Naive thymus-derived CD8-positive, alpha-beta T cell (primary cell): ENCODE data around the gene PRR15L. TPM values are rescaled to one million over a fixed set of nuclear protein-coding genes. Genes with fewer than 3 reads are reported as not detected.
"Not testable (repeated sequence)": the region's sequence is repeated elsewhere in the genome, so short reads cannot be mapped to it uniquely, and the experiment has no call there.

Source experiments
- ATAC-seq, 2 donors: fragments of 150-1000 bp; cut with Tn5 transposase in 1 of 2; sonication (Bioruptor Pico), chemical (Tn5 transposase) in 1 of 2; 1 replicate in 1 of 2; 2 replicates in 1 of 2; pipeline ENCODE4 v1.10.0; 2021; ENCODE audit warnings: mild to moderate bottlenecking in 2 of 2, moderate library complexity in 2 of 2
- POLR2A ChIA-PET: fragments of 350-600 bp; sonication (Branson Sonifier 250); formaldehyde crosslinking; loops from one replicate; lab custom pipeline; 2021; ENCODE audit warnings: antibody characterized with exemption; lab: Charles Lee
- DNase-seq, 10 donors: peaks; one replicate each; pipeline versions ENCODE4 v3.0.0 to v3.0.0-alpha.2; 2020 to 2022
- H3K27ac Mint-ChIP-seq, 10 donors: one replicate each; pipeline ENCODE4 v1.8.0; 2020 to 2022; ENCODE audit warnings: mild to moderate bottlenecking in 10 of 10, mixed read lengths in 10 of 10, moderate library complexity in 4 of 10, inconsistent platforms in 1 of 10
- H3K27me3 Mint-ChIP-seq, 5 donors: one replicate each; pipeline ENCODE4 v1.8.0; 2021 to 2022; ENCODE audit warnings: mixed read lengths in 5 of 5
- H3K36me3 Mint-ChIP-seq, 3 donors: one replicate each; pipeline ENCODE4 v1.8.0; 2020 to 2022; ENCODE audit warnings: mixed read lengths in 3 of 3, mild to moderate bottlenecking in 2 of 3, inconsistent platforms in 1 of 3
- H3K4me1 Mint-ChIP-seq, 4 donors: one replicate each; pipeline ENCODE4 v1.8.0; 2021 to 2022; ENCODE audit warnings: mixed read lengths in 4 of 4
- H3K4me3 Mint-ChIP-seq, 10 donors: one replicate each; pipeline ENCODE4 v1.8.0; 2020 to 2022; ENCODE audit warnings: mild to moderate bottlenecking in 10 of 10, mixed read lengths in 10 of 10, moderate library complexity in 6 of 10, inconsistent platforms in 1 of 10
- H3K9me3 Mint-ChIP-seq, 9 donors: one replicate each; pipeline ENCODE4 v1.8.0; 2020 to 2022; ENCODE audit warnings: mixed read lengths in 9 of 9, mild to moderate bottlenecking in 3 of 9, inconsistent platforms in 1 of 9, moderate library complexity in 1 of 9
- polyA plus RNA-seq, 3 donors: library from polyadenylated mRNA; unstranded; fragments of 300-500 nt; fragmentation: Illumina TruSeq; gene quantifications; one replicate each; pipeline ENCODE4 v1.2.3, GENCODE V29; 2021
- total RNA-seq, 8 experiments: library from RNA in 2 of 8; stranded (reverse) in 2 of 8; gene quantifications; one replicate each; pipeline ENCODE4 v1.2.3 and lab custom pipeline; 2021 to 2026

The PRR15L gene
- total and polyA plus RNA-seq, 5 experiments from 2014 or later, result 0.14 to 0.36 (median 0.16) TPM; not detected in 2

DNA sequence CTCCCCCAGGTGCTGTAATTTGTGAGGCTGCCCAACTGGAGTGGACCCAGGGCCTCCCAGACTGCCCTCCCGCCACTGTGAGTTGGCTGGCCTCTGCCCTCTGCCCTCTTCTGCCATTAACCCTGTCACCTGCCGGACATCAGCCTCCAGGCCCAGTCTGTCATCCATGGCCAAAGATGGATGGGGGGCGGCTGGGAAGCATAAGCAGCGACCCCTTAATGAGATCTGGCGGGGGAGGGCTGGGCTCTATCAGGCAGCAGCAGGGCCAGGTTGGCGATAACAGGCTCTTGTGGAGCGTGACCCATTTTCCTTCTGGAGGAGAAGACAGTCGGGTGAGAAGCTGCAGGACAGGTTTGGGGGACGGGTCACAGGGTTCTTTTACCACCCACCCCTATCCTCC is 38.5 kb upstream of the PRR15L start:
- Mint-ChIP-seq H3K4me3 (no peak overlapping the region), H3K4me1 (peaks cover 0 to 8% (median 6%) of the 10 kb centered on the region in 4 donors), H3K36me3 (no peaks in the 10 kb centered on the region), H3K9me3 (no peaks in the 10 kb centered on the region), H3K27ac (no peak overlapping the region), H3K27me3 (peaks cover 0 to 5% (median 0%) of the 10 kb centered on the region in 5 donors)
- POLR2A ChIA-PET, result interaction anchor here (0.7 kb wide), 1 partner anchor 119 kb away, joined by 3 read pairs; no protein-coding TSS in a partner anchor
- DNase-seq (no peak), ATAC-seq (no peak)

DNA sequence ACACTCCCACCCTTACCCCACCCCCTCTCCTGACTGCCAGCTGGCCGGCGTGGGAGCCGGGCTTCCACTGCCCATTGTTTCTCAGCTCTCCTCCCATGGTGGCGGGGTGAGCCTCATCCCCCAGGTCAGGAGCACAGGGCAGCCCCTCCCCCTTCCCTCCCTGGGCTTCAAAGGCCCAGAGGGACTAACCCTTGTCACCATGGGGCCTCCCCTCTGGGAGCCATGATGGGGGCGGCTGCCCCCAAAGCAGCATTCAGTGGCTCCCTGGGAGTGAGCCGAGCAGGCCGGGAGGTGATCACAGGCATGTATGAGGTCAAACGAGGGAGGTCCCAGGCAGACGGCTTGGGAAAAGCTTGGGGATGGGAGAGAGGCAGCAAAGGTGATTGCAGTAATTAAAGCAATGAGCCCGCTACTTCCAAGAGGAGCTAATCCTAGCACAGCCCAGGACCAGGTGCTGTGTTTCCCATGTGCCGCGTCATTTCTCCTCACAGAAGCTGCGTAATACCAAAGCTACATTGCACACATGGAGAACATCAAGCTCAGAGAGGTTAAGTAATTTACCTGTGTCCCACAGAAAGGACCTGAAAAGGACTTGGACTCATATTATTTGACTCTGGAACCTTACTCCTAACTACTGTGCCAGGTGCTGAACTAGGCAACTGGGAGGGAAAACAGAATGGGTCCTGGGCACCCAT is 37.7 kb upstream of the PRR15L start:
- POLR2A ChIA-PET, result no interaction called here
- peaks cover 0 to 5% (median 0%) of the 10 kb centered on the region in 5 donors for H3K27me3 Mint-ChIP-seq
- no peak overlapping the region for H3K27ac Mint-ChIP-seq
- ATAC-seq, result no peak
- H3K4me1 Mint-ChIP-seq, result peaks cover 0 to 6% (median 6%) of the 10 kb centered on the region in 4 donors
- no peak overlapping the region for H3K4me3 Mint-ChIP-seq
- no peaks in the 10 kb centered on the region for H3K9me3 Mint-ChIP-seq
- DNase-seq, result no peak
- no peaks in the 10 kb centered on the region for H3K36me3 Mint-ChIP-seq

DNA sequence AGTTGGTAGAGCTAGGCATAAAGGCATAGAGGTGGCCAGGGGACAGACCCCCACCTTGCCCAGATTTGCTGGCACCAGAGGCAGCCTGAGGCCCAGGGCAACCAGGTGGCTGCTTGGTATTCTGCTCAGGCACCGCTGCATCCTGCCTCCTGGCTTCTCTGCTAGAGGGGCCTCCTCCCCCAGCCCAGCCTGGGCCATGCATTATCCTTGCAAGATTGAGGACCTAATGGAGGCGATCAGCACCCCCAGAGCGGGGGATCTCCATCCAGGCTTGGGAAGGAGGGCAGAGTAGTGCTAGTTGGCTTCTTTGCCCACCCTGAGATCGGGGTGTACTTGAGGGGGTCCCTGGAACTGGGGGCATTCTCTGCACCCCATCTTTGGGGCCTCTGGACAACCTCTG is 37.0 kb upstream of the PRR15L start:
- no peak overlapping the region for H3K27ac Mint-ChIP-seq
- peaks cover 0 to 5% (median 4%) of the 10 kb centered on the region in 4 donors for H3K4me1 Mint-ChIP-seq
- POLR2A ChIA-PET, result no interaction called here

GRCh38 chr17:47993964-47994363 is 36.3 kb upstream of the PRR15L start:
- POLR2A ChIA-PET, result no interaction called here
- no peaks in the 10 kb centered on the region for H3K4me1 Mint-ChIP-seq

More for the DNA sequence above, 37.0 kb upstream of the PRR15L start:
- H3K36me3 Mint-ChIP-seq, result no peaks in the 10 kb centered on the region
- ATAC-seq (no peak), DNase-seq (no peak)
- H3K9me3 Mint-ChIP-seq, result no peaks in the 10 kb centered on the region
- no peak overlapping the region for H3K4me3 Mint-ChIP-seq
- H3K27me3 Mint-ChIP-seq, result peaks cover 0 to 5% (median 0%) of the 10 kb centered on the region in 5 donors

GRCh38 chr17:47993031-47993564 is 35.4 kb upstream of the PRR15L start:
- H3K36me3 Mint-ChIP-seq, result no peaks in the 10 kb centered on the region
- H3K27me3 Mint-ChIP-seq, result peaks cover 0 to 5% (median 0%) of the 10 kb centered on the region in 5 donors
- H3K9me3 Mint-ChIP-seq, result no peaks in the 10 kb centered on the region
- no peak for DNase-seq
- POLR2A ChIA-PET, result no interaction called here
- H3K4me1 Mint-ChIP-seq, result peaks cover 0 to 2% (median under 1%) of the 10 kb centered on the region in 4 donors
- no peak overlapping the region for H3K27ac Mint-ChIP-seq
- no peak overlapping the region for H3K4me3 Mint-ChIP-seq
- no peak for ATAC-seq

More at GRCh38 chr17:47993964-47994363, 36.3 kb upstream of the PRR15L start:
- Mint-ChIP-seq H3K27ac (peak overlapping the region in 1 of 10 donors; percentile 57), H3K9me3 (no peaks in the 10 kb centered on the region), H3K27me3 (peaks cover 0 to 5% (median 0%) of the 10 kb centered on the region in 5 donors), H3K36me3 (no peaks in the 10 kb centered on the region), H3K4me3 (no peak overlapping the region)
- no peak for DNase-seq
- ATAC-seq, result no peak

GRCh38 chr17:47992216-47992615 is 34.5 kb upstream of the PRR15L start:
- Mint-ChIP-seq H3K9me3 (no peaks in the 10 kb centered on the region), H3K4me3 (no peak overlapping the region), H3K4me1 (peaks cover 0 to 2% (median under 1%) of the 10 kb centered on the region in 4 donors), H3K27me3 (peaks cover 0 to 3% (median 0%) of the 10 kb centered on the region in 5 donors), H3K27ac (no peak overlapping the region), H3K36me3 (no peaks in the 10 kb centered on the region)
- ATAC-seq (no peak), DNase-seq (no peak)
- POLR2A ChIA-PET, result no interaction called here

DNA sequence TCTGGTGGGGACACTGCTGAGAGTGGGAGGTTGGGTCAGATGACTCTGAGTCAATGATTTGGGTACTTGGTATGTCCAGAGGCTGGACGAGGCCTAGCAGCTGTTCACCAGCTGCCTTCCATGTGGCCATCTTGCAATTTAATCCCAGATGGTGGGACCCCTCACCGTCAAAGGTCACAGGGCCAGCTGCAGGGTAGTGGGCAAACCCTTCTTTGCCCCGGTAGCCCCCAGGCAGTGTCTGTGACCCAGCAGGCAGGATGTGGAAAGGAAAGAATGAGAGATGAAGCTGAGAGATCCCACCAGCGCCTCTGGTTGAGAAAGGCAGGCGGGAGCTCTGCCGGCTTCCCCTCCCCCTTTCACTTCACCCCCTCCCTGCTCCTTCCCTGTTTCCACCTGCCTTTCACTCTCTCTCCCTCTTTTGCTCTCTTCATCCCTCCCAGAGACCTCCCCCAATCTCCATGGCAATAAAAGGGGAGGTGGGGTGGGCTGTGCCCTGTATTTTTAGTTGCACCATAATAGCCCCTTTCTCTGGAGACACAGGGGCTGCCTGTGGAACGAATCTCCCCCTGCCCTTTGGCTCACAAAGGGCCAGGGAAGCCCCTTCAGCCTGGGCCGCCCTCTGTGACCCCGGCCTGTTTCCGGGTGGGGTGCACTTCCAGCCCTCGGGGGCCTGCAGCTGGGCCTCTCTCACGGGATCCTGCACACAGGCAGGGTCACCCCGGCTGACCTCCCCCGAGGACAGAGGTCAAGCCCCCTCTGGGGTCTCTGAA is 33.5 kb upstream of the PRR15L start:
- H3K4me1 Mint-ChIP-seq, result peaks cover 0 to 2% (median under 1%) of the 10 kb centered on the region in 4 donors
- H3K4me3 Mint-ChIP-seq, result no peak overlapping the region
- no peaks in the 10 kb centered on the region for H3K9me3 Mint-ChIP-seq
- peaks cover 0 to 3% (median 0%) of the 10 kb centered on the region in 5 donors for H3K27me3 Mint-ChIP-seq
- DNase-seq, result no peak
- H3K36me3 Mint-ChIP-seq, result no peaks in the 10 kb centered on the region
- no peak overlapping the region for H3K27ac Mint-ChIP-seq
- no peak for ATAC-seq
- POLR2A ChIA-PET, result no interaction called here

DNA sequence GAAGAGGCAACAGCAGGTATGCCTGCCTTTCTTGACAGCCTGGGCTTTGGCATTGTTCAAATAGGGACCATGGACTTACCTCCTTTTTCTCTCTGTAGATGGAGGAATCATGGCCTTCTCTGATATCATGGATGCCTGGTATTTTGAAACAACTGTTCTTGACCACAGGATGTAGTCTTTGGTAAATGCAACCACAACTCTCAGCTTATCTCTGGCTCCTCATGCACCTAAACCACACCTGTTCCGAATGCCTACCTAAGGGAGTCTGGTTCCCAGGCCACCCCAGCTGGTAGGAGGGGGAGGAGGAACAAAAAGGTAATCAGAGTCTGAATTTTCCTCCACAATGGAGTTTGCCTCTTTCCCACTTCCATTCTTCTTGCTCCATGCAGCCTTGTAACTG is 32.0 kb upstream of the PRR15L start:
- ATAC-seq, result no peak
- Mint-ChIP-seq H3K27me3 (peaks cover 0 to 3% (median 0%) of the 10 kb centered on the region in 5 donors), H3K4me3 (no peak overlapping the region), H3K4me1 (peaks cover 0 to 2% (median under 1%) of the 10 kb centered on the region in 4 donors), H3K9me3 (no peaks in the 10 kb centered on the region), H3K36me3 (peaks cover 0 to 5% (median 0%) of the 10 kb centered on the region in 3 donors), H3K27ac (no peak overlapping the region)
- DNase-seq, result no peak
- POLR2A ChIA-PET, result interaction anchor here (1.6 kb wide), 1 partner anchor 19 kb away, joined by 5 read pairs; the partner anchor contains the start of gene CDK5RAP3

- Mint-ChIP-seq H3K4me1 (peaks cover 0 to 2% (median under 1%) of the 10 kb centered on the region in 4 donors), H3K27me3 (peaks cover 0 to 3% (median 0%) of the 10 kb centered on the region in 5 donors), H3K36me3 (peaks cover 0 to 5% (median 0%) of the 10 kb centered on the region in 3 donors), H3K27ac (peak overlapping the region in 1 of 10 donors; percentile 16), H3K9me3 (no peaks in the 10 kb centered on the region), H3K4me3 (no peak overlapping the region)
- DNase-seq (no peak), ATAC-seq (no peak)
- POLR2A ChIA-PET, result interaction anchor here (1.6 kb wide), 1 partner anchor 19 kb away, joined by 5 read pairs; the partner anchor contains the start of gene CDK5RAP3
Measured at GRCh38 chr17:47989159-47989558, 31.5 kb upstream of the PRR15L start.

DNA sequence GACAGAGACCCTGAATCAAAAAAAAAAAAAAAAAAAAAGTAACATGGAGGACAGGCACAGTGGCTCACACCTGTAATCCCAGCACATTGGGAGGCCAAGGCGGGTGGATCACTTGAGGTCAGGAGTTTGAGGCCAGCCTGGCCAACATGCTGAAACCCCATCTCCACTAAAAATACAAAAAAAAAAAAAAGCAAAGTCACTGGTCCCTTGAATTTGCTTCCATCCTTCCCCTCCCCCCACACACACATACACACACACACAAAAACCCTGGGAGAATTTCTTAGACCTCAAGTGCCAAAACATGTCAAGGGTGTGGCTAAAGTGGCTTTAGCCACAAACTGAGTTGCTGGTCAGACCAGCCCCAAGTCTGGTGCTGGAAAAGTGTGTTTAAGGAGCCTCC is 30.8 kb upstream of the PRR15L start:
- not testable (repeated sequence) for H3K4me3 Mint-ChIP-seq, H3K36me3 Mint-ChIP-seq, H3K27me3 Mint-ChIP-seq, ATAC-seq, H3K4me1 Mint-ChIP-seq, H3K9me3 Mint-ChIP-seq, DNase-seq
- POLR2A ChIA-PET, result interaction anchor here (1.6 kb wide), 1 partner anchor 18 kb away, joined by 5 read pairs; the partner anchor contains the start of gene CDK5RAP3
- H3K27ac Mint-ChIP-seq, result peak overlapping the region in 2 of 10 donors; percentile 40 to 41

- Mint-ChIP-seq H3K27me3 (no peaks in the 10 kb centered on the region), H3K27ac (no peak overlapping the region), H3K36me3 (peaks cover 0 to 17% (median 0%) of the 10 kb centered on the region in 3 donors), H3K4me1 (peaks cover 0 to 6% (median 2%) of the 10 kb centered on the region in 4 donors), H3K9me3 (no peaks in the 10 kb centered on the region), H3K4me3 (no peak overlapping the region)
- POLR2A ChIA-PET, result interaction anchor here (0.5 to 0.6 kb wide), 2 partner anchors 18 to 35 kb away, joined by 5 to 6 read pairs; no protein-coding TSS in a partner anchor
- no peak for DNase-seq
- no peak for ATAC-seq
Measured at GRCh38 chr17:47987240-47987835, 29.7 kb upstream of the PRR15L start.

- Mint-ChIP-seq H3K9me3 (no peaks in the 10 kb centered on the region), H3K4me1 (peaks cover 0 to 8% (median 3%) of the 10 kb centered on the region in 4 donors), H3K27me3 (no peaks in the 10 kb centered on the region), H3K27ac (peak overlapping the region in 2 of 10 donors; percentile 6 to 61), H3K4me3 (no peak overlapping the region), H3K36me3 (peaks cover 0 to 21% (median 0%) of the 10 kb centered on the region in 3 donors)
- POLR2A ChIA-PET, result no interaction called here
- no peak for DNase-seq
- ATAC-seq, result no peak
Measured at GRCh38 chr17:47986520-47986919, 28.8 kb upstream of the PRR15L start.
